ENCODE measurements around the gene DNAJC30. TPM values are rescaled to one million over a fixed set of nuclear protein-coding genes. Genes with fewer than 3 reads are reported as not detected.
"Not testable (repeated sequence)": the region's sequence is repeated elsewhere in the genome, so short reads cannot be mapped to it uniquely, and the experiment has no call there.

The DNAJC30 gene
- total and polyA plus RNA-seq, 4 donors: 3.5 to 13.5 (median 9.9) TPM

GRCh38 chr7:73659983-73660382 lies 23.3 kb downstream of the DNAJC30 start:
- WGBS (ENCODE audit: insufficient coverage): 79% methylated on average over 8 of the region's 8 CpGs
- peaks cover 1% of the 10 kb centered on the region for H3K9me3 ChIP-seq (ENCODE audit: control insufficient read depth, insufficient read depth, low read length)
- H3K4me1 ChIP-seq (ENCODE audit: control insufficient read depth, insufficient read depth, low read length): no peaks in the 10 kb centered on the region
- no peak overlapping the region for H3K4me3 ChIP-seq (ENCODE audit: low read depth, low read length)
- no peak overlapping the region for H3K27ac ChIP-seq (ENCODE audit: low read depth, low read length)
- DNase-seq (ENCODE audit: low read depth in 4 of 6, low spot score in 6 of 6): no peak
- no peaks in the 10 kb centered on the region for H3K27me3 ChIP-seq (ENCODE audit: control insufficient read depth, insufficient read depth, low read length)
- no peaks in the 10 kb centered on the region for H3K36me3 ChIP-seq (ENCODE audit: control insufficient read depth, insufficient read depth, low read length)

- not testable (repeated sequence) for H3K27ac ChIP-seq (ENCODE audit: low read depth, low read length); H3K9me3 ChIP-seq (ENCODE audit: control insufficient read depth, insufficient read depth, low read length); H3K4me1 ChIP-seq (ENCODE audit: control insufficient read depth, insufficient read depth, low read length); H3K27me3 ChIP-seq (ENCODE audit: control insufficient read depth, insufficient read depth, low read length); H3K4me3 ChIP-seq (ENCODE audit: low read depth, low read length); DNase-seq (ENCODE audit: low read depth in 4 of 6, low spot score in 6 of 6); H3K36me3 ChIP-seq (ENCODE audit: control insufficient read depth, insufficient read depth, low read length)
- WGBS (ENCODE audit: insufficient coverage): 95% methylated on average over 2 of the region's 4 CpGs
Observed at GRCh38 chr7:73655309-73655708, 27.9 kb downstream of the DNAJC30 start.

- DNase-seq (ENCODE audit: low read depth in 4 of 6, low spot score in 6 of 6): no peak
- H3K27me3 ChIP-seq (ENCODE audit: control insufficient read depth, insufficient read depth, low read length): peaks cover 30% of the 10 kb centered on the region
- H3K4me3 ChIP-seq (ENCODE audit: low read depth, low read length): no peak overlapping the region
- peaks cover 6% of the 10 kb centered on the region for H3K4me1 ChIP-seq (ENCODE audit: control insufficient read depth, insufficient read depth, low read length)
- no peaks in the 10 kb centered on the region for H3K36me3 ChIP-seq (ENCODE audit: control insufficient read depth, insufficient read depth, low read length)
- 70% methylated on average over 4 of the region's 11 CpGs for WGBS (ENCODE audit: insufficient coverage)
- H3K9me3 ChIP-seq (ENCODE audit: control insufficient read depth, insufficient read depth, low read length): no peaks in the 10 kb centered on the region
- H3K27ac ChIP-seq (ENCODE audit: low read depth, low read length): no peak overlapping the region
Observed at GRCh38 chr7:73652541-73652949, 30.7 kb downstream of the DNAJC30 start.

GRCh38 chr7:73650524-73650923 lies 32.7 kb downstream of the DNAJC30 start:
- H3K27me3 ChIP-seq (ENCODE audit: control insufficient read depth, insufficient read depth, low read length): peaks cover 50% of the 10 kb centered on the region
- peaks cover 11% of the 10 kb centered on the region for H3K4me1 ChIP-seq (ENCODE audit: control insufficient read depth, insufficient read depth, low read length)
- H3K27ac ChIP-seq (ENCODE audit: low read depth, low read length): no peak overlapping the region
- no peak overlapping the region for H3K4me3 ChIP-seq (ENCODE audit: low read depth, low read length)
- H3K9me3 ChIP-seq (ENCODE audit: control insufficient read depth, insufficient read depth, low read length): no peaks in the 10 kb centered on the region
- DNase-seq (ENCODE audit: low read depth in 4 of 6, low spot score in 6 of 6): no peak
- H3K36me3 ChIP-seq (ENCODE audit: control insufficient read depth, insufficient read depth, low read length): no peaks in the 10 kb centered on the region
- 57% methylated on average over 3 of the region's 5 CpGs for WGBS (ENCODE audit: insufficient coverage)

- WGBS (ENCODE audit: insufficient coverage): 50% methylated on average over 5 of the region's 9 CpGs
- H3K36me3 ChIP-seq (ENCODE audit: control insufficient read depth, insufficient read depth, low read length): no peaks in the 10 kb centered on the region
- no peak for DNase-seq (ENCODE audit: low read depth in 4 of 6, low spot score in 6 of 6)
- H3K27me3 ChIP-seq (ENCODE audit: control insufficient read depth, insufficient read depth, low read length): peaks cover 52% of the 10 kb centered on the region
- H3K27ac ChIP-seq (ENCODE audit: low read depth, low read length): no peak overlapping the region
- no peaks in the 10 kb centered on the region for H3K9me3 ChIP-seq (ENCODE audit: control insufficient read depth, insufficient read depth, low read length)
- H3K4me3 ChIP-seq (ENCODE audit: low read depth, low read length): no peak overlapping the region
- H3K4me1 ChIP-seq (ENCODE audit: control insufficient read depth, insufficient read depth, low read length): peaks cover 11% of the 10 kb centered on the region
Observed at GRCh38 chr7:73649576-73649975, 33.7 kb downstream of the DNAJC30 start.

GRCh38 chr7:73648593-73649332 lies 34.5 kb downstream of the DNAJC30 start:
- Histone ChIP-seq H3K27me3 (ENCODE audit: control insufficient read depth, insufficient read depth, low read length) (peaks cover 52% of the 10 kb centered on the region), H3K9me3 (ENCODE audit: control insufficient read depth, insufficient read depth, low read length) (no peaks in the 10 kb centered on the region), H3K4me1 (ENCODE audit: control insufficient read depth, insufficient read depth, low read length) (peaks cover 11% of the 10 kb centered on the region), H3K4me3 (ENCODE audit: low read depth, low read length) (no peak overlapping the region), H3K27ac (ENCODE audit: low read depth, low read length) (no peak overlapping the region), H3K36me3 (ENCODE audit: control insufficient read depth, insufficient read depth, low read length) (no peaks in the 10 kb centered on the region)
- 20% methylated on average over 1 of the region's 1 CpG for WGBS (ENCODE audit: insufficient coverage)
- DNase-seq (ENCODE audit: low read depth in 4 of 6, low spot score in 6 of 6): no peak

GRCh38 chr7:73647725-73648592 lies 35.3 kb downstream of the DNAJC30 start:
- Histone ChIP-seq H3K27ac (ENCODE audit: low read depth, low read length) (no peak overlapping the region), H3K4me3 (ENCODE audit: low read depth, low read length) (no peak overlapping the region), H3K36me3 (ENCODE audit: control insufficient read depth, insufficient read depth, low read length) (no peaks in the 10 kb centered on the region), H3K9me3 (ENCODE audit: control insufficient read depth, insufficient read depth, low read length) (no peaks in the 10 kb centered on the region), H3K4me1 (ENCODE audit: control insufficient read depth, insufficient read depth, low read length) (peaks cover 11% of the 10 kb centered on the region), H3K27me3 (ENCODE audit: control insufficient read depth, insufficient read depth, low read length) (peaks cover 52% of the 10 kb centered on the region)
- DNase-seq (ENCODE audit: low read depth in 4 of 6, low spot score in 6 of 6): no peak
- under 1% methylated on average over 62 of the region's 62 CpGs for WGBS (ENCODE audit: insufficient coverage)

GRCh38 chr7:73646785-73647724 lies 36.2 kb downstream of the DNAJC30 start:
- no peak for DNase-seq (ENCODE audit: low read depth in 4 of 6, low spot score in 6 of 6)
- Histone ChIP-seq H3K4me3 (ENCODE audit: low read depth, low read length) (no peak overlapping the region), H3K9me3 (ENCODE audit: control insufficient read depth, insufficient read depth, low read length) (no peaks in the 10 kb centered on the region), H3K27me3 (ENCODE audit: control insufficient read depth, insufficient read depth, low read length) (peaks cover 52% of the 10 kb centered on the region), H3K36me3 (ENCODE audit: control insufficient read depth, insufficient read depth, low read length) (no peaks in the 10 kb centered on the region), H3K27ac (ENCODE audit: low read depth, low read length) (no peak overlapping the region), H3K4me1 (ENCODE audit: control insufficient read depth, insufficient read depth, low read length) (peaks cover 11% of the 10 kb centered on the region)
- WGBS (ENCODE audit: insufficient coverage): 38% methylated on average over 16 of the region's 16 CpGs

- 71% methylated on average over 2 of the region's 4 CpGs for WGBS (ENCODE audit: insufficient coverage)
- DNase-seq (ENCODE audit: low read depth in 4 of 6, low spot score in 6 of 6): no peak
- Histone ChIP-seq H3K4me3 (ENCODE audit: low read depth, low read length) (no peak overlapping the region), H3K4me1 (ENCODE audit: control insufficient read depth, insufficient read depth, low read length) (peaks cover 11% of the 10 kb centered on the region), H3K9me3 (ENCODE audit: control insufficient read depth, insufficient read depth, low read length) (no peaks in the 10 kb centered on the region), H3K27ac (ENCODE audit: low read depth, low read length) (no peak overlapping the region), H3K36me3 (ENCODE audit: control insufficient read depth, insufficient read depth, low read length) (no peaks in the 10 kb centered on the region), H3K27me3 (ENCODE audit: control insufficient read depth, insufficient read depth, low read length) (peaks cover 48% of the 10 kb centered on the region)
Observed at GRCh38 chr7:73645643-73646174, 37.5 kb downstream of the DNAJC30 start.
